NCI-H510A treated with DMSO at 0.1 percent for 48 hours (cell line): ENCODE data around the gene MAPK9.
A peak's percentile ranks its signal among the peaks of the same experiment; 100 is the strongest.
"Not testable (repeated sequence)": the region's sequence is repeated elsewhere in the genome, so short reads cannot be mapped to it uniquely, and the experiment has no call there.

Source experiments
- DNase-seq: peaks from one replicate; lab custom pipeline; 2025; lab: John Stamatoyannopoulos, UW

Gene MAPK9

DNA sequence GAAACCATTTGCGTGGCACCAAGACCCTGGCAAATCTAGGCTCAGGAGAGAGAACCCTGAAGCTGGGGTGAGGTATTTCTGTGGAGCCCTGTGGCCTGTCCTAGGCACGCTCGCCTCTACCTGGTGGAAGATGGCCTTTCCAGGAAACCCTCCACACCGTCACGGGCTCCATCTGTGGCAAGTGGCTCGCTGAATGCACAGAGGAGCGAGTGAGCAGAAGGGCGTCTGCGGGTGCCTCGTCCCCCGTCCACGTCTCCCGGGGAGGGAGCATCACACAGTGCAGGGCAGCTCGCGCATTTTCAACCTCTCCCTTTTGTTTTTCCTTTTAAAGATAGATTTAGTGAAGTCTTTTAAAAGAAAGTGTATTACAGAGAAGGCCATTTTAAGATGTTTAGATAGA, 57.6 kb downstream of the MAPK9 start:
- DNase-seq, result no peak

DNA sequence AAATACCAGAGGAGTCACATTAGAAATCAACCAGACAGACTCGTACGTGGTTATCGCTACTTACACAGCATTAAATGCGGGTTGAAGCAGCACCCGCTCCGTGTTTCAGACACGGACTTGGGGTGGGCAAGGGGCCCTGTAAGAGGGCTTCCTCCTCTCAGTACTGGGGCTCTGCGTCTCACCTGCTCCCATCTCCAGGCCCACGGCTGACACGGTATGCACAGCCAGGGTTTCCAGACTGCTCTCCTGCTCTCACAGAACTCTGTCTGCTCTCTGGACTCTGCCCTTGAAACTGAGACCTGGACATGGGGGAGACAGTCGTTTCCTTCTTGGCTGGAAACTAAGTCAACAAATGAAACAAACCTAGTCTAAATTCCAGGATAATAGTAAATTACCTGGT, 58.2 kb downstream of the MAPK9 start:
- no peak for DNase-seq

DNA sequence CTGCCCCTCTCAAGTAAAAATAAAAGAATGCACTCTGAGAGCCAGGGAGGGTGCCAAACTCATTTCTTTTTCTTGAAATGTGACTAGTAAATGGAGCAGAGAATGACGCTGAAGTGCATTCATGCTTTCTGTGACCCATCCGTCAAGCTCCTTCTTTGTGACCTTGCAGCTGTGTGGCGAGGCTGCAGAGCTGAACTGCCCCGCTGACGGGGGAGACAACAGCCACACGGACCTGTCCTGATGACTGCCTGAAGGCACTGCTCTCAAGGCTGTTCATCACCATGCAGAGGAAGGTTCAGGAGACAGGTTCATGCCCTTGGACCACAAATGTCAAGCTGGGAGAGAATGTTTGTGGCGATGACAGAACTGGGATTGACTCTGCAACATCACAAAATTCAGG, 61.9 kb downstream of the MAPK9 start:
- DNase-seq, result no peak

DNA sequence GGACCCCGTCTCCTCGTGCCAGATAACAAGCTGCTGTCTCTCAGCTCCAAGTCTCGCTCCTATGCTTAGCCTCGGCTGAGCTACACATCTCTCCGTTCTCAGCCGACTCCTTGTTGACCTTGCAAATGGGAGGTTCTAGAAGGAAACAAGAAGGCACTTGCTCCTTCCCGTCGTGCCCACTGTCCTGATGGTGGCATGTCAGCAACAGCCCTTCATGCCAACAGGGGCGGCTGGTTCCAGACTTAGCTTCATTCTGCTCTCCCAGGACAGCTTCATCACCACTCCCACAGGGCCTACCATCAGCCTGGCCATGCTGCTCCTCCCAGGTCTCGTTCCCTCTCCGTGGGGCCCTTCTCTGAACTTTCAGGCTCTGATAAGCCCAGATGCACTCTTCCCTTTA, 69.8 kb downstream of the MAPK9 start:
- no peak for DNase-seq

DNA sequence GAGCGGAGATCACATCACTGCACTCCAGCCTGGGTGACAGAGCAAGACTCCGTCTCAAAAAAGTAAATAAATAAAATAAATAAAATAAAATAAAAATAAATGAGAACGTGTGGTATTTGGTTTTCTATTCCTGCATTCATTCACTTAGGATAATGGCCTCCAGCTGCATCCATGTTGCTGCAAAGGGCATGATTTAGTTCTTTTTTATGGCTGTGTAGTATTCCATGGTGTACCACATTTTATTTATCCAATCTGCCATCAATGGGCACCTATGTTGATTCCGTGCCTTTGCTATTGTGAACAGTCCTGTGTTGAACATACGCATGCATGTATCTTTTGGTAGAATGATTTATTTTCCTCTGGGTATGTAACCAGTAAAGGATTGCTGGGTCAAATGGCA, 74.1 kb downstream of the MAPK9 start:
- no peak for DNase-seq

DNA sequence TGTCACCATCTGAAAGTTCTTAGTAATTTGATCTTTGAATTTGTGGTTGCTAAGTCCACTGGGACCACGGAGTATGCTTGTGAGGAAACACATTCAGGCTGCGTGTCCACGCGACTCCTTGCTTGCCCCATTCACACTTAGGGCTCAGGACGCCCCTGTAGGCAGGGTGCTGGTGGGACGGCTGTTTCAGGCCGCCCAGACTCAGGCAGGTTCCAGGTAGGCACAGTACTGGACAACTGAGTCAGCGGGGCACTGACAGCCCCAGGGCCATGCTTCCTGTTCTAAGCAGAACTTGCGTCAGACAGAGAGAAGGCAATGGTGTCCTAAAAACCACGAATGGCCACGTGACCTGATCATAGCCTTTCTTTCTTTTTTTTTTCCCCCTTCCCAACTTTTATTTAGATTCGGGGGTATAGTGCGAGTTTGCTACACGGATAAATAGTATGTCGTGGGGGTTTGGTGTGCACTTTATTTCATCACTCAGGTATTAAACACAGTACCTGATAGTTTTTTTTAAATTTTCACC, 75.2 kb downstream of the MAPK9 start:
- no peak for DNase-seq

DNA sequence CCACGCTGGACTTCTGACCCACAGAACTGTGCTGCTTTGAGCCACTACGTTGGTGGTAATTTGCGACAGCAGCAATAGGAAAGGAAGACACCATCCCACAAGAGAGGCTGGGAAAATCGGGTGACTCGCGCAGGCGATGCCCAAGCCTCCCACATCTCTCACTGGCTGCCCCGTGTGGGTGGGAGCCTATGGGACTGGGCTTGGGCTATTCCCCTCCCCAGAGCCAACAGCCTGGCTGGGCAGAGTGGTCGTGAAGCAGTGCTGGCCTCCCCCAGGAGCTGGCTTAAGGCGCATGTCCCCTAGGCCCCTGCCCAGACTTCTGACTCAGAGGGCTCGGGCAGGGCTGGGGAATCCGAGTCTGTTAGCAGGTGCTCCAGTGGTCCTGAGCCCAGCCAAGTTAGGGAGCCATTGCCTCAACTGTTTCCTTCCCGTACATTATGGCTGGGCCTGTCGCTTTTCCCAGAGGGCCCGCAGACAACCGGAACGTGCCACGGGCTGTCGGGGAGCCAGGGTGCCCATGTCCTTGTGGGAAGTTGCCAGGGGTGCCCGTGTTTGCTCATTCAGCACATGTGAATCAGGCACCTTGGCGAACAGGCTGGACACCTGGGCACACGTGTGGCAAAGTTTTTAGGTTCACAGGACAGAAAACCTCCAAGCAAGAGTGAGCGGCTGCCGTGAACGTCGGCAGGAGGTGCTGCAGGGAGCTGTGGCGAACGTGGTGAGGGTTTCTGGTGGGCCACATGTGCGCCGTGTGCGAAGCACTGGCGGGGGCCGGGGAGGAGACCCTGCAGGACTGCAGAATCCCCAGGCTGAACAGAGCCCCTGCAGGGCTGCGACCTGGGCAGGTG, 75.9 kb downstream of the MAPK9 start:
- DNase-seq, result no peak

DNA sequence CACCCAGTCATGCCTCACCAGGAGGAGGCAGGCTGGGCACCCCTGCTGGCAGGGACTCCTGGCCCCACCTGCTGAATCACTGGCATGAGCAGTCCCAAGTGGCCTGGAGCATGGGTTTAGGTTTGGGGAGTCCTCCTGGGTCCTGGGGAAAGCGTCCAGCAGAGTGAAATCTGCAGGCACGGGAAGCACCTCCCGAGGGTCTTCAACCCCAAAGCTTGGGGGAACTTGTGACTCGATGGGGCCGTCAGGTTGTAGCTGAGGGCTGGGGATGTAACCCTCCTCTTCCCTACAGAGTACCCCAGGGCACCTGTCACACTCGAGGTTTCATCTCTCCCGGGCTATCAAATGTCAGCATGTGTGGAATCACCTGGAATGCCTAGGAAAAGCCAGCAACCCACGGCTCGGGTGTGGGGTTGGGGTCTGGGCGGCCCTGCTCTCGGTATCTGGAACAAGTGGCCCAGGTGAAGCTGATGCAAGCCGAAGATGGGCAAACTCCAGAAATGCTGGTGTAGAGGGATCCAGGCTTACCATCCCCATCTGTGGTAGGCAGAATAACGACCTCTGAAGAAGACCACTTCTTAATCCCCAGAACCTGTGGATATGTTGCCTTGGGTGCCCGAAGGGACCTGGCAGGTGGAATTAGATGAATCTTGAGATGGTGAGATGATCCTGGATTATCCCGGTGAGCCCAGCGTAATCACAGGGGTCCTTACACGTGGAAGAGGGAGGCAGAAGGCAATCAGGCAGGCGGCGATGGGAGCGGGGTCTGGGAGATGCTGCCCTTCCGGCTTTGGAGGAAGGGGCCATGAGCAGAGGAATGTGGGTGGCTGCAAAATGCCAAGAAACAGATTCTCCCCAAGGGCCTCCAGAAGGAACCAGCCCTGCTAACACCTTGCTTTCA, 76.8 kb downstream of the MAPK9 start:
- DNase-seq, result no peak

DNA sequence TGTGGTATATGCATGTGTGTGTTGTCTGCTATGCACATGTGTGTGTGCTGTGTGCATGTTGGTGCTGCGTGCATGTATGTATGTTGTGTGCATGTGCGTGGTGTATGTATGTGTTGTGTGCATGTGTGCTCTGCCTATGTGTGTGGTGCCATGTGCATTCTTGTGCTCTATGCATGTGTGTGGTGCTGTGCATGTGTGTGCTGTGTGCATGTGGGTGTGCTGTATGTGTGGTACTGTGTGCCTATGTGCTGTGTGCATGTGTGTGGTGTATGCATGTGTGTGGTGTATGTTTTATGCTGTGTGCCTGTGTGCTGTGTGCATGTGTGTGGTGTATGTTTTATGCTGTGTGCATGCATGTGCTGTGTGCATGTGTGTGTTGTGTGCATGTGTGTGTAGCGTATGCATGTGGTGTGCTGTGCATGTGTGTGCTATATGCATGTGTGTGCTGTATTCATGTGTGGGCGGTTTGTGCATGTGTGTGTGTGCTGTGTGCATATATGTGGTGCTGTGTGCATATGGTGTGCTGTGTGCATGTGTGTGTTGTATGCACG, 78.2 kb downstream of the MAPK9 start:
- DNase-seq, result no peak

DNA sequence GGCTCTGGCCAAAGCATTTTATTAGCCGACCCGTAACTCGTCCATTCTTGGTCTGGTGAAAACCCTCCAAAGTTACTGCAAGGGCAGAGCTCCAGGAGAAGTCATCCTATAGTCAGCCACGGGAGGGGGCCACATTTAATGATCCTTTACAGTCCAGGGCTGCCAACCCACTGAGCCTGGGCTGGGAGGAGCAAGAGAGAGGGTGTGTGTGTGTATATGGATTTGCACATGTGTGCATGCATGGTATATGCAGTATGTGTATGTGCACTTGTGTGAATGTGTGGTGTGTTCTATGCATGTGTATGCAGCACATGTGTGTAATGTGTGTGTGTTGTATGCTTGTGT, 78.7 kb downstream of the MAPK9 start:
- DNase-seq, result no peak

DNA sequence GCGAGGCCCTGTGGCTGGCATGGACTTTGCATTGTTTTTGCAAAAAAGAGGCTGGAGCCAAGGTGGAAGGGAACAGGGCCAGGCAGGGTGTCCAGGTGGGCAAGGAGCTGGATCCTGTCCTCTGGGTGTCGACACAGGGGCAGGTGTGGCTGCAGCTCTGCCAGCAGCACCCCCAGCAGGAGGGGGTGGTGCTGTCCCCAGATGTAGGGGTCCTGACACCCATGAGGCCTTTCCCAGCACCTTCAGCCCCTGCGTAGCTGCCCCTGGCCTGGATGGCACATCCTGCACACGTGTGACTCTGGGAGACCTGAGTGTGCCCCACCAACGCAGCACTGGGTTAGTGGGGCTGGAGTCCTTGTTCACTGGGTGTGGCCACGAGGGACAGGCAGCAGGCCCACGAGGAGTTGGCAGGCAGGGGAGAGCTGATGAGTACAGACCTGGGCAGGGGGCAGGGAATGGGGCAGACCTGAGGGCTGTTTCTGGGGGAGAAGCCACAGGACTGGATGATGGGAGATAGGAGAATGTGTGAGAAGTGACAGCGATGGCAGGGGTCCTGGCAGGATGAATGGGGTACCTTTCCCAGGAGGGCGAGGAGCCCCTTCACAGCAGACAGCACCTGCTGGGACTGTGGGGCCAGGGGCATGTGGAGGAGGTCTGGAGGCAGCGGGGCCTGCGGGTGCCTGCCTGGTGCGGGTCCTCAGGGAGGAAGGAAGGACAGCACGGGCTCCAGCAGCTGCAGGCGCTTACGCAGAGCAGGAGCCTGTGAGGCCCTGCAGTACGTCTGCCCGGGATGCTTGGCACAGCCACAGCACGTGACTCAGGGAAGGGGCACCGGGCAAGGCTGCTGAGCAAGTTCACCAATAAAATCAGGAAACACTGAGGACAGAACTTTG, 79.3 kb downstream of the MAPK9 start:
- DNase-seq, result no peak

DNA sequence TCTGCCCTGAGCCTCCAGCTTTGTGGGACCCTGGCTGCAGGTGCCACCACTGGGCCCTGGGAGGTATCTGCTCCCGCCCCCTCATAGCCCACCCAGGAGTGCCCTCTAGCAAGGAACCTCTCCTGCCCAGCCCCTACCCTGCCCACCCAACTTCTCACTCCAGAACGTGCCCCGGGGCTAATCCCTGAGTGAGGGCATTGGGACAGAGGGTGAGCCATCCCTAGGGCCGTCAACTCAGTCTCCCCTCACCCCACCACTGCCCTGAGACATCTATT, 80.2 kb downstream of the MAPK9 start:
- no peak for DNase-seq

DNA sequence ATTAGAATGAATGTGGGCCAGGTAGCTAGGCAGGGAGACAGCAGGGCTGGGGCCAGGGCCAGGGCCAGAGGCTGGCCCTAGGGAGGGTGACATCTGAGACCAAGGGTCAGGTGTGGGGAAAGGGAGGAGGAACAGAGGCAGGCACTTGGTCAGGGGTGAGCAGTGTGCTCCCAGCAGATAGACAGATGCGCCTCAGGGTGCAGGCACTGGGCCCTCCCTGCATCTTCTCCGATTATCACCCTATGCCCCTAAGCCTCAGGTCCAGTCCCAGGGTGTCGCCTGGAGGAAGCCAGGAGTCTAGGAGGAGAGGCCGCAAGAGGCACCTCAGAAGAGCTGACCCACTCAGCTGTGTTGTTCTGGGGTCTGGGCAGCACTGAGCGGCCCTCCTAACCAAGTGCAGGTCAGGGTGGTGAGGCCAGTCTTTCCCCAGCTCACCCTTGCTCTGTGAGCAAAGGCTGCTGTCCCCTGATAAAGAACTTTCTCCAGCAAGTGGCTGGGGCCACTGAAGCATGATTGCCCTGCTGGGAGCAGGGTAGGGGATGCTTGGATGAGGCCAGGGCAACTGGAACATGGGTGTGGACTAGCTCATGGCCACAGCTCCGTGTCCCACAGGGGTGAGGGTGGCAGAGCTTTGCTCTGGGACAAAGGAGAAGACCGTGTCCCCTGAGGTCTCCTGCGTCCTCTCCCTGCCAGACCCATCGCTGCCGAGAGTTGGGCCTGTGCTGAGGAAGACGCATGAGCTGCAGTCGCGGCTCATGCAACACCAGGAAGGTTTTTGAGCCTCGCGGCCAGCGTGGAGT, 80.7 kb downstream of the MAPK9 start:
- DNase-seq, result no peak

DNA sequence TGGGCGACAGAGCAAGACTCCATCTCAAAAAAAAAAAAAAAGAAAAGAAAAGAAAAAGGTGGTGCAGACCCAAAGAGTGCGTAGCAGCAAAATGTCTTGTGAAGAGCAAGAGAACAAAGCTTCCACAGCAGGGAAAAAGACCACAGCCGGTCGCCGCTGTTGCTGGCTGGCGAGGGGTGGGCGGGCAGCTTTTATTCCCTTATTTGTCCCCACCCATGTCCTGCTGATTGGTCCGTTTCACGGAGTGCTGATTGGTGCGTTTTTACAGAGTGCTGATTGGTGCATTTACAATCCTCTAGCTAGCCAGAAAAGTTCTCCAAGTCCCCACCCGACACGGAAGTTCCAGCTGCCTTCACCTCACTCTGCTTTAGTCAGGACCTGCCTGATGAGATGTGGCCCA, 81.8 kb downstream of the MAPK9 start:
- DNase-seq, result not testable (repeated sequence)

DNA sequence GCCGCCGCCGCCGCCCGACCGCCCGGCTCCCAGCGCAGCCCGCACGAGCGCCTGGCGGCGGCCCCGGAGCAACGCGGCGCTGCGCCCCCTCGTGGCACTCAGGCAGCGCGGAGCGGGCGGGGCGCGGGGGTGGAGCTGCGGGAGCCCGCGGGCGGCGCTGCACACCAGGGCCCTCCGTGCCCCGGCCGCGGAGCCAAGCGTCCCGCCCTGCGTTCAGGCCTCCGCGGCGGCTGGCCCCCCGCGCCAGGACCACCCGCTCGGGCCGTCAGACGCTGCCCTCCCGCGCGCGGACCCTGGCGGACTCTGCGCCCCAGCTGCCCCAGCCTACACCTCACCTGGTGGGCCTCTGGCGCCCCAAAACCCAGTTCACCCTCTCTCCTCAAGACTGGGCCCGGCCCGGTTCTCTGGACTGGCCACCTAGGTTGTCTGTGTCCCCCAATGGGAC, 82.7 kb downstream of the MAPK9 start, which contains the start of gene RASGEF1C:
TSS of gene RASGEF1C (minus strand) at position 75 of the 445 bp plus-strand sequence. CDS start 71,159 bp downstream, outside the sequence.
- peak; percentile 0 for DNase-seq

DNA sequence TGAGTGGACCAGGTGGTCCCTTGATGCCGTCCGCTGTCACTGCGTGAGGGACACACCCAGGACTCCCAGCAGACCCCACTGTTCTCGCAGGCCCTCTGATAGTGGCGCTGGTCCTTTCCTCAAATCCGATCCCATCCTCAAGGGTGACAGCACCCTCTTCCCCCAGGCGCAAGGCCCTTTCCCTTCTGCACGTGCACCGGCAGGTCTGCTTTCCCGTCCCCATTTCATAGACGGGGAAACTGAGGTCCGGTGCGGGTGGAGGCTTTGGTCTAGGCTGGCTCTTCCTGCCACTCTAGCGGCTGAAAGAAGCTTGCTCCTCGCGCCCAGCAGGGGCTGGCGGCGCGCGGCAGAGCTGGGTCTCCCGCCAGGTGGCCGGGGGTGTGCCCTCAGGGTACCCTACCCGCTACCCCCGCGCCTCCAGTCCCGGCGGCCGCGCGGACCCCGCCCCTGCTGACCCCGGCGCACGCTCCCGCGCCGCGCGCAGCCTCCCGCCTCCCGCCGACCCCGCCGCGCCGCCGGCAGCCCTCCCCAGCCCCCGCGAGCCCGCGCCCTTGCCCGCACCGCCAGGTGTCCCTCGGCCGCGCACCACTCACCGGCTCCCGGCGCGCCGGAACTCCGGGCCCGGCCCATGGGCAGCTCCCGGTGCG, 83.3 kb downstream of the MAPK9 start:
- DNase-seq, result no peak

DNA sequence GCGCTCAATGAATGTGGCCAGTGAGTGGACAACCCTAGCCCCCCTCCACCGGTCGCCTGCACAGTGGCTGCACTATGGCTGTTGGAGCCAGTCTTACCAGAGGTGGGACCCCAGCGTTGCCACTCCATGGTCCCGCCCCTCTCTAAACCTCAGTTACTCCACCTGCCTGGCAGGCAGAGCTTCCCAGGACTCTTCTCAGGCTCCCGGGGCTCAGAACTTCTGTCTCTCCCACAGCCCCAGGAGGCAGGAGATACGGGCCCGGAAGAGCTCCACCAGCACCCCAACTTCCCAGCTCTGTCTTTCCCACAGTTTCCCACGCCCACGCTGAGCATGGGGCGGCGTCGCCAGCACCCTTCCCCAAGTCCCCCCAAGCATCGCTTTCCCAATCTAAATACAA, 83.8 kb downstream of the MAPK9 start:
- no peak for DNase-seq

DNA sequence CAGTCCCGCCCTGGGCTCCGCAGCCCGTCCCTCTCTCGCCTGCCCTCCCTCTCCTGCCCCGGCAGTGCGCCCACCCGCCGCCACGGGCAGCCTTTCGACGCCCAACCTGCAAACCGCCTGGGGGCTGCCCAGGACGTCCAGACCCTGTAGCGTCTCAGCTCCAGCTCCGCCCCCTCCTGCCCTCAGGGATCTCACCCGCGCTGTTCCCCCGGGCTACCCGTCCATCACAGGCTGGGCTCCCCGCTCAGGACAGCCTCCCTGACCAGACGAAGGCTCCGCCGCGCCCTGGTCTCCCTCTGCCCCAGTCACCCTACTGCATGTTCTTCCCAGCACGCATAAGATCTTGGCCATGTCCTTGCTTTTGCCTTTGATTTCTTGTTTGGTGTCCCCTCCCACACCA, 84.3 kb downstream of the MAPK9 start:
- no peak for DNase-seq

DNA sequence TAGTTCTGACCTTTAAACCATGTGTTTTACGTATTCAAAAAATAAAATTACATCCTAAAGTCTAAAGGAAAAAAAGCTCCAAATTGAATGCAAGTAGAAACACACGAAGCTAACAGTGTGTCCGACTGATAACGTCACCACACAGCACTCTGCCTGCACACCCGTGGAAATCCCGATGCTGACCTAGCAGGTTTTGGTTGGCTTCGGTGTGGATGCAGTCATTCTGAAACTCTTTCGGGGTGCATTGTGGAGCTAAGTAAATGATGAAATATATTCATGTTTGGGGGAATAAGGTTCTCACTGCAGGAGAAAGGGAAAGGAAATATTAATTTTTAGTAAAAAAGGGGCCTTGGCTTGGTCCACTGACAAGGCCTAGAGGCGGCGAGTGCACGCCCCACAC, 84.9 kb downstream of the MAPK9 start:
- no peak for DNase-seq

DNA sequence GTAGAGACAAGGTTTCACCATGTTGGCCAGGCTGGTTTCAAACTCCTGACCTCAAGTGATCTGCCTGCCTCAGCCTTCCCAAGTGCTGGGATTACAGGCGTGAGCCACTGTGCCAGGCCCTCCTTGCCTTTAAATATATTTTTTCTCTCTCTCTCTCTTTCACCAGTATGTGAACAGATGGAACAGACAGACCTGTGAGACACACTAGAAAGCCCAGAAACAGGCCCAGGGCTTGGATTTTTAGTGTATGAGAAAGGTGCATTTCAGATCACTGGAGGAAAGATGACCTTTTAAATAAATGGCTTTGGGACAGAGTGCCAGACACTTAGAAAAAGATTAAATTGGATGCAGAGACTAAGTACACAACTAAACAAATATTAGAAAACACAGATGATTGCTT, 86.0 kb downstream of the MAPK9 start:
- DNase-seq, result no peak
